ENCODE results near the gene ADSS1.
"Not testable (repeated sequence)": the region's sequence is repeated elsewhere in the genome, so short reads cannot be mapped to it uniquely, and the experiment has no call there.

ADSS1 gene

DNA sequence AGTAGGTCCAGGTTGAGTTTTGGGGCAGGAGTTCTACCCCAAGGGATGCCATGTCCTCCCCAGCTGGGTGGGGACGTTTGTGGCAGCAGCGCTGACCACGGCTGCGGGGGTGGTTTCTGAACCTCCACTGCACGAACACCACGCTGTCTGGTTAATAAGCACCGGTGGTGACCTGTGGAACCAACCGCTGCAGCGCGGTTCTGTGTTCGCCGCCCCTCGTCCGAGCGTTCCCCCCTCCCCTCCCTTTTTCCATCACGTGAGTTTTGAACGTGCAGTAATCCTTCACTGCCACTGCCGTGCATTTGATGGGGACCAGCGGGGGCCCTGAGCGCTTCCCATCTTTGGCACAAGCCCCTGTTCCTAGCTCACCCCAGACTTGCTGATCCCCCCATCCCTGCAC is 6.4 kb upstream of the ADSS1 start:
- no peak for DNase-seq (ENCODE audit: low spot score)

- no peak for DNase-seq (ENCODE audit: low spot score)
Observed at GRCh38 chr14:104718147-104718546, 5.9 kb upstream of the ADSS1 start.

GRCh38 chr14:104718871-104719270 is 5.2 kb upstream of the ADSS1 start:
- DNase-seq (ENCODE audit: low spot score): no peak

GRCh38 chr14:104719343-104719742 is 4.7 kb upstream of the ADSS1 start:
- DNase-seq (ENCODE audit: low spot score): no peak

GRCh38 chr14:104721505-104722431 is 2.3 kb upstream of the ADSS1 start:
- no peak for DNase-seq (ENCODE audit: low spot score)

DNA sequence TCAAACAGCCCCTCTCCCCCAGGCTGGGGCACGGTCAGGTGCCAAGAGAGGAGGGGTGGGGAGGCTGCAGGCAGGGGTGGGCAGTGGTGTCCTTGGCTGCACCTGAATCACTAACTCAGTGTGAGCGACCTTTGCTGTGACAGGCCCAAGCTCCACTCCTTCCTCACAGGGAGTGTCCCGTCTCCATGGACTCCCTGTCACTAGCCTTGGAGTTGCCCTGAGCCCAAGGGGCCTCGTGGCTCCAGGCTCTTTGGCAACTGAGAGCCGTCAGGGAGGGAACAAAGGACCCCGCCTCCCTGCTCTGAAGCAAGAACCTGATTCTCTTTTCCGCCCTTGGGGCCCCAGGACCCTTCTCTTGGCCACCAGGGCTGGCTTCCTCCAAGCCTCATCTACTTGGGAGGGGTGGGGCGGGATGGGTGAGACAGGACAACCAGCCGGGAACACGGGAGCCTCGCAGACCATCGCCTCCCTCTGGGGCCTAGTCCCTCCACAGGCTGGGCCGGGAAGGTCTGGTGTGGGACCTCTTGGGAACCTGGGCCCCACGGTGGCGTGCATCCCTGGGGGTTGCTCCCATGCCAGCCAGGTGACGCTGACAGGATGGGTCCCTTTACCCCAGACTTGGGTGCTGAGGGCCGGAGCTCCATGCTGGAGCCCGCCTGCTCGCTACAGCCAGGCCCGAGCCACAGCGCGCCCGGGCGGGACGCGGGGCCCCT is 935 bp upstream of the ADSS1 start:
- DNase-seq (ENCODE audit: low spot score): no peak

- DNase-seq (ENCODE audit: low spot score): peak; percentile 42
Observed at GRCh38 chr14:104724407-104724980, 465 bp downstream of the ADSS1 start.

DNA sequence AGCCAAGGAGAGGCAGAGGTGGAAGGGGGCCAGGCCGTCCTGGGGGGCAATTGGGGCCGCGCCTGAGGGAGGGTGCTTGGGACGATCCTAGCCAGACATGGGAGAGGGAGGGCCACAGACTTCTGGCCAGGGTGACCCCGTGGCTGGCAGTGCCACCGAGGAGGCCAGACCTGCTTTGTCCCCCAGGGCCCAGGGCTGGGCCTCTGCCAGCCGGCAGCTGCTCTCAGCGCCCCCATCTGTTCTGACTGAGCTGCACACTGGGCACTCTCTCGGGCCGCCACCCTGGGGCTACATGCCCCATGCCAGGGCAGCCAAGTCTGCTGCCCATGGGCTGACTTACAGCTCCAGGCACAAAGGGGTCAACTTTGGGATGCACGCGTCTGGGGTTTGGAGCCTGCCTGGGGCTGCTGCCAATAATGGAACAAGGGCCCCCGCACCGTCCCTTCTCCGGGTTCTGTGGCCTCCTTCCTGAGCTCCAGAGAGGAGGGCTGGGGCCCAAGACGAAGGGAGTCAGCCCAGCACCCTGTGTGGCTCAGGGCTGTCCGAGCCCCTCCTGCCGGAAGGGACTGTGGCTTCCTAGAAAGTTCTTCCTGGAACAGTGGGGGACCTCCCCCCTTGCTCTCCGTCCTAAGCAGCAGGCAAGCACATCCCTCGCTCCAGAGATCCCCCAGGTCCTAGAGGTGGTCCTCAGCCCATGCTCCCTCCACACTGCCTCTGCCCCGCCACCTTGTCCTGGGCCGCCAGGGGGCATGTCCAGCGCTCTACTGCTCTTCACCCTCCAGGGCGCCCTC is 1.1 kb downstream of the ADSS1 start:
- peak; percentile 25 for DNase-seq (ENCODE audit: low spot score)

GRCh38 chr14:104725772-104726548 is 1.9 kb downstream of the ADSS1 start:
- DNase-seq (ENCODE audit: low spot score): no peak

GRCh38 chr14:104726600-104727451 is 2.8 kb downstream of the ADSS1 start:
- peak; percentile 23 for DNase-seq (ENCODE audit: low spot score)

DNA sequence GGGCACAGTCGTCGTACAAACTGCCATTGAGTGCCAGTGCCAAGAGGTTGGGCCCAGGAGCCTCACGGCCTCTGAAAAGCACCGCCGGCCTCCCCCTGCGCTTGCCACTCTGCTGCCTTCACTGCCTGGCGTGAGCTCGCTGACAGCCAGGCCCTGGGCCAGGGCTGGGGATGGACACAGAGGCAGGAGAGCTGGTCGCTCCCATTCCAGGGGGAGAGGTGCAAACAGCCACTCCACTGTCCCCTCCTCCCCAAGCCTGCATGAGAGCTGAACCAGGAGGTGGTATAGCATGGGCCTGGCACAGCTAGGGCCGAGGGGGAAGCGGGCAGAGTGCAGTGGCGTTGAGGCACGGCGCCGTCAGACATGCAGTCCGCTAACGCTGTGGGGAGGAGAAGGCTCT is 4.6 kb downstream of the ADSS1 start:
- DNase-seq (ENCODE audit: low spot score): no peak

- not testable (repeated sequence) for DNase-seq (ENCODE audit: low spot score)
Observed at GRCh38 chr14:104729176-104729834, 5.3 kb downstream of the ADSS1 start.

DNA sequence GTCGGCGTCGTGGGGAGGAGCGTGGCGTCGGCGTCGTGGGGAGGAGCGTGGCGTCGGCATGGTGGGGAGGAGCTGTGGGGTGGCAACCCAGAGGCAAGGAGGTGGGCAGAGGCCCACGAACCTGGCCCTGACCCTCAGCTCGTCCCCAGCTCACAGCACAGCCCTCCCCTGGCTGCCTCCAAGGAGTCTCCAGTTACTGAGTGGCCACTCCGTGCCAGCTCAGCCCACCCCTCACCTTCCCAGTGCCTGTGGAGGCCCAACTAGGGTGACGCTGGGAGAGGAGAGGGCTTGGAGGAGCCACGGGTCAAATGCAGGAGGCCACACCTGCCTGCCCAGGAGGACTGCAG is 5.8 kb downstream of the ADSS1 start:
- no peak for DNase-seq (ENCODE audit: low spot score)

- DNase-seq (ENCODE audit: low spot score): no peak
Observed at GRCh38 chr14:104730487-104730886, 6.5 kb downstream of the ADSS1 start.

GRCh38 chr14:104731320-104732294 is 7.6 kb downstream of the ADSS1 start:
- DNase-seq (ENCODE audit: low spot score): peak; percentile 53

- DNase-seq (ENCODE audit: low spot score): no peak
Observed at GRCh38 chr14:104732355-104732804, 8.4 kb downstream of the ADSS1 start.

DNA sequence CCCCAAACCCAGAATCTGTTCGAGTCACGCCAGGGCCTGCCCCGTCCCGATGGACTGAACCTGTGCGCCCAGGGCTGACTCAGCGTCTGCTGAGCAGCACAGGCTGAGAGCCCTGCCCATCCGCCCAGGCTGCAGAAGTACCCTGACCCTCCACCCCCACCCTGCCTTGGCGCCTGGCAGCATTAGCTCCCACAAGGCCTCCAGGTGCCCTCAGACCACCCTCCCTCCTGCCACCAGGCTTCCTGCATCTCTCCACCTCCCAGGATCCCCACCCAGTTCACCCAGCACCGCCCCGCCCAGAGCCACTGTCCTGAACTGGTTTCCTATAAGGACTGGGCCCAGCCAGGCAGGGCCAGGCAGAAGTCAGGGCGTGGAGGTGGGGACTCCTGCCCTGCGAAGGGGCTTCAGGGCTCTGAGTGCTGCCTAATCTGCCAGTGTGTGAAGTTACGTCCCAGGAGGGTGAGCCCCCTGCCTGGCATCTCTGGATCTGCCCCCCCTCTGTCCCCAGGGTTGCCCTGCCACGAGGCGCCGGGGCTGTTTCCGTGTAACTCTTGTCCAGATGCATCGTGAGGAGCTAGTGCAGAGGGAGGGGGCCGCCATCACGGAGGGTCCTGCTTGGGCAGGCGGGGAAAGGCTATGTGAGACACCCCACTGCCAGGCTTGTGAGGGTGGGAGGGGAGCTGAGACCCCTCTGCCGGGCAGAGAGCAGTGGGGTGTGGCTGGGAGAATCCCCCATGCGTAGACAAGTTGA is 9.1 kb downstream of the ADSS1 start:
- DNase-seq (ENCODE audit: low spot score): no peak

DNA sequence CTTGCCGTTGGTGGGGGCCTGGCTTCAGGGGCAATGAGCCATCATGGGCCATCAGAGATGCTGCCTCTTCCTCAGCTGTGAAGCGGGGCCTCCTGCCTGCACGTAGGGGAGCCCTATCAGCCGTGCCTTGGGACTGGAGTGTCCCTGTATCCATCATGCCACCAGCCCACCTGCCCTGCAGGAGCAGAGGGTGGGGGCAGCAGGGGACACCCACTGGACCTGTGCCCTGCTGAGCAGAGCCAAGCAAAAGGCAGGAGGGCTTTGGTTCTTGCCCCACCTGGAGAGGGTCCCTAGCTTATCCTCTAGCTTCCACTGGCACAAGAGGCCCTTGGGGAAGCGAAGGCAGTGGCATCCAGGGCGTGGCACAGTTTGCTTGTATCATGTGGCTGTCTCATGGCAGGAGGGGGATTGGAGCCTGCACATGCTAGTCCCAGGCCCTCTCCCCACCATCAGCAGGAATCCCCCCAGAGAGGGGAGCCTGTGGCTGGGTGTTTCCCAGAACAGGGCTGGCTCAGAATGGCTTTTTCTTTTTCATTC is 10.1 kb downstream of the ADSS1 start:
- DNase-seq (ENCODE audit: low spot score): no peak
